Smooth muscle cell (in vitro differentiated cells): ENCODE results near the gene CGB1. TPM values are rescaled to one million over a fixed set of nuclear protein-coding genes. Genes with fewer than 3 reads are reported as not detected.

Source experiments
- DNase-seq: peaks from one replicate; lab custom pipeline; 2025; ENCODE audit not compliant: unreplicated experiment; lab: John Stamatoyannopoulos, UW
- H2AFZ ChIP-seq: fragments of 200-600 bp; sonication (generic); 2 replicates; pipeline ENCODE4 v1.6.0; 2016; ENCODE audit warnings: antibody characterized with exemption, low read depth, mild to moderate bottlenecking
- H3F3A ChIP-seq: fragments of 200-600 bp; sonication (generic); 2 replicates; pipeline ENCODE4 v1.6.0; 2017; ENCODE audit warnings: antibody characterized with exemption, low read depth
- H3K27ac ChIP-seq: fragments of 200-600 bp; sonication (generic); 2 replicates; pipeline ENCODE4 v1.5.1; 2016; ENCODE audit warnings: low read depth, mild to moderate bottlenecking
- H3K27me3 ChIP-seq: fragments of 200-600 bp; sonication (generic); 2 replicates; pipeline ENCODE4 v1.6.1; 2016; ENCODE audit warnings: low read depth, mild to moderate bottlenecking
- H3K36me3 ChIP-seq: fragments of 200-600 bp; sonication (generic); 2 replicates; pipeline ENCODE4 v1.5.1; 2016; ENCODE audit warnings: low read depth
- H3K4me1 ChIP-seq: fragments of 200-600 bp; sonication (generic); 2 replicates; pipeline ENCODE4 v1.5.1; 2016; ENCODE audit warnings: low read depth
- H3K4me2 ChIP-seq: fragments of 200-600 bp; sonication (generic); 2 replicates; pipeline ENCODE4 v1.6.0; 2016; ENCODE audit warnings: mild to moderate bottlenecking
- H3K4me3 ChIP-seq: fragments of 200-600 bp; sonication (generic); 2 replicates; pipeline ENCODE4 v1.5.1; 2016; ENCODE audit warnings: mild to moderate bottlenecking
- H3K79me2 ChIP-seq: fragments of 200-600 bp; sonication (generic); 2 replicates; pipeline ENCODE4 v1.6.0; 2016; ENCODE audit warnings: low read depth, mild to moderate bottlenecking
- H3K9ac ChIP-seq: fragments of 200-600 bp; sonication (generic); 2 replicates; pipeline ENCODE4 v1.6.0; 2016; ENCODE audit warnings: low read depth
- H3K9me3 ChIP-seq: fragments of 200-600 bp; sonication (generic); replicated peaks from 2 replicates; pipeline ENCODE4 v1.5.1; 2016; ENCODE audit warnings: low read depth
- H4K20me1 ChIP-seq: fragments of 200-600 bp; sonication (generic); 2 replicates; pipeline ENCODE4 v1.6.0; 2016; ENCODE audit warnings: low read depth
- WGBS: methylation state at CpG from one replicate; pipeline ENCODE4 v1.1.7; 2016; ENCODE audit warnings: low lambda C conversion rate; 5-methylcytosine and 5-hydroxymethylcytosine counted together
- polyA plus RNA-seq: library from polyadenylated mRNA; unstranded; fragments of >200 nt; fragmentation: Nextera tagmentation; extraction: Ambion mirVana; gene quantifications from 2 replicates; pipeline ENCODE4 v1.2.1, GENCODE V29; 2016
- total RNA-seq: library from RNA; depleted of rRNA; stranded (reverse); fragments of >200 nt; gene quantifications from 2 replicates; pipeline ENCODE4 v1.2.3, GENCODE V29; 2014
- TF ChIP-seq, protein P1 (sequence below): fragments of 200-600 bp; sonication (generic); IDR thresholded peaks from 2 replicates; pipeline ENCODE4 v1.5.1; 2017; ENCODE audit warnings: borderline replicate concordance, mild to moderate bottlenecking, antibody characterized with exemption; ENCODE audit not compliant: insufficient read depth, poor library complexity, severe bottlenecking

The CGB1 gene
- total and polyA plus RNA-seq, 2 experiments from 2014 or later = not detected

GRCh38 chr19:49011194-49011593 lies 25.5 kb downstream of the CGB1 start:
- Histone ChIP-seq H3K9me3 (no peaks in the 10 kb centered on the region), H3K27me3 (no peaks in the 10 kb centered on the region), H3K4me1 (no peaks in the 10 kb centered on the region), H3K4me3 (no peak overlapping the region), H3K9ac (no peak overlapping the region), H3F3A (no peaks in the 10 kb centered on the region), H3K36me3 (no peaks in the 10 kb centered on the region), H2AFZ (no peak overlapping the region), H3K4me2 (no peak overlapping the region), H3K79me2 (no peaks in the 10 kb centered on the region), H3K27ac (no peak overlapping the region), H4K20me1 (no peaks in the 10 kb centered on the region)
- TF ChIP-seq, protein P1, sequence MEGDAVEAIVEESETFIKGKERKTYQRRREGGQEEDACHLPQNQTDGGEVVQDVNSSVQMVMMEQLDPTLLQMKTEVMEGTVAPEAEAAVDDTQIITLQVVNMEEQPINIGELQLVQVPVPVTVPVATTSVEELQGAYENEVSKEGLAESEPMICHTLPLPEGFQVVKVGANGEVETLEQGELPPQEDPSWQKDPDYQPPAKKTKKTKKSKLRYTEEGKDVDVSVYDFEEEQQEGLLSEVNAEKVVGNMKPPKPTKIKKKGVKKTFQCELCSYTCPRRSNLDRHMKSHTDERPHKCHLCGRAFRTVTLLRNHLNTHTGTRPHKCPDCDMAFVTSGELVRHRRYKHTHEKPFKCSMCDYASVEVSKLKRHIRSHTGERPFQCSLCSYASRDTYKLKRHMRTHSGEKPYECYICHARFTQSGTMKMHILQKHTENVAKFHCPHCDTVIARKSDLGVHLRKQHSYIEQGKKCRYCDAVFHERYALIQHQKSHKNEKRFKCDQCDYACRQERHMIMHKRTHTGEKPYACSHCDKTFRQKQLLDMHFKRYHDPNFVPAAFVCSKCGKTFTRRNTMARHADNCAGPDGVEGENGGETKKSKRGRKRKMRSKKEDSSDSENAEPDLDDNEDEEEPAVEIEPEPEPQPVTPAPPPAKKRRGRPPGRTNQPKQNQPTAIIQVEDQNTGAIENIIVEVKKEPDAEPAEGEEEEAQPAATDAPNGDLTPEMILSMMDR = no peak
- WGBS = 93% methylated on average over 17 of the region's 17 CpGs
- DNase-seq = no peak

DNA sequence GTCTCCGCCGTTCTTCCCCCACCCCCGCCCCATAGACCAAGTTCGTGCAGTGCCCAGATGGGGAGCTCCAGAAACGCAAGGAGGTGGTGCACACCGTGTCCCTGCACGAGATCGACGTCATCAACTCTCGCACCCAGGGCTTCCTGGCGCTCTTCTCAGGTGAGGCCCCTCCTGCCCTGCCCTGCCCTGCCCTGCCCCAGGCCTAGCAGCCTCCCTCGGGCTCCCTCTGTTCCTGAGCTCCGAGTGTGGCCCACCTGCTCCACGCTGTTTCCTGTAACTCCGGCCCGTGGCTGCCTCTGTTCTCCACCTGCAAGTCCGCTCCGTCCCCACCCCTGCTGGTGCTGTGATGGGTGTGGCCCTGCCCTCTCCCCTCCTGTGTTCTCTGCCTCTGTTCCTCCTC lies 26.2 kb downstream of the CGB1 start:
- Histone ChIP-seq H4K20me1 (no peaks in the 10 kb centered on the region), H3K79me2 (no peaks in the 10 kb centered on the region), H3K27ac (no peak overlapping the region), H3K4me2 (no peak overlapping the region), H3F3A (no peaks in the 10 kb centered on the region), H3K4me3 (no peak overlapping the region), H3K4me1 (no peaks in the 10 kb centered on the region), H3K36me3 (no peaks in the 10 kb centered on the region), H3K9ac (no peak overlapping the region), H3K27me3 (no peaks in the 10 kb centered on the region), H2AFZ (no peak overlapping the region), H3K9me3 (no peaks in the 10 kb centered on the region)
- TF ChIP-seq, protein P1 = no peak
- no peak for DNase-seq
- 99% methylated on average over 11 of the region's 18 CpGs for WGBS

GRCh38 chr19:49009828-49010227 lies 26.9 kb downstream of the CGB1 start:
- TF ChIP-seq, protein P1 = no peak
- Histone ChIP-seq H3K36me3 (no peaks in the 10 kb centered on the region), H3F3A (no peaks in the 10 kb centered on the region), H3K27ac (no peak overlapping the region), H3K4me2 (no peak overlapping the region), H3K9me3 (no peaks in the 10 kb centered on the region), H3K4me1 (no peaks in the 10 kb centered on the region), H3K9ac (no peak overlapping the region), H4K20me1 (no peaks in the 10 kb centered on the region), H3K27me3 (no peaks in the 10 kb centered on the region), H3K4me3 (no peak overlapping the region), H3K79me2 (no peaks in the 10 kb centered on the region), H2AFZ (no peak overlapping the region)
- no peak for DNase-seq
- 96% methylated on average over 18 of the region's 18 CpGs for WGBS

- Histone ChIP-seq H3K36me3 (no peaks in the 10 kb centered on the region), H4K20me1 (no peaks in the 10 kb centered on the region), H3K4me1 (no peaks in the 10 kb centered on the region), H3K9me3 (no peaks in the 10 kb centered on the region), H3K27ac (no peak overlapping the region), H2AFZ (no peak overlapping the region), H3K4me3 (no peak overlapping the region), H3F3A (no peaks in the 10 kb centered on the region), H3K79me2 (no peaks in the 10 kb centered on the region), H3K27me3 (no peaks in the 10 kb centered on the region), H3K4me2 (no peak overlapping the region), H3K9ac (no peak overlapping the region)
- DNase-seq = no peak
- WGBS = 98% methylated on average over 22 of the region's 22 CpGs
- TF ChIP-seq, protein P1 = no peak
Observed at GRCh38 chr19:49006905-49007304, 29.8 kb downstream of the CGB1 start.
